NCI-H2107 (cell line): ENCODE results near the gene VWA3B.
"Not testable (repeated sequence)": the region's sequence is repeated elsewhere in the genome, so short reads cannot be mapped to it uniquely, and the experiment has no call there.

Source experiments
- DNase-seq: peaks from one replicate; lab custom pipeline; 2025; lab: John Stamatoyannopoulos, UW

VWA3B gene

GRCh38 chr2:98086491-98087446, at the start of gene VWA3B:
VWA3B (plus strand) TSS chr2:98087167; CDS start chr2:98093093, 5,926 bp downstream.
- DNase-seq = no peak

GRCh38 chr2:98037206-98037605, 49.8 kb upstream of the VWA3B start:
- no peak for DNase-seq

- DNase-seq = no peak
Observed at GRCh38 chr2:98037666-98038336, 49.2 kb upstream of the VWA3B start.

GRCh38 chr2:98039085-98039756, 47.7 kb upstream of the VWA3B start:
- no peak for DNase-seq

- no peak for DNase-seq
Observed at GRCh38 chr2:98040331-98040939, 46.5 kb upstream of the VWA3B start.

- DNase-seq = no peak
Observed at GRCh38 chr2:98043101-98043500, 43.9 kb upstream of the VWA3B start.

GRCh38 chr2:98044730-98045129, 42.2 kb upstream of the VWA3B start:
- DNase-seq = not testable (repeated sequence)

- DNase-seq = no peak
Observed at GRCh38 chr2:98050070-98050469, 36.9 kb upstream of the VWA3B start.

GRCh38 chr2:98058191-98058975, 28.6 kb upstream of the VWA3B start:
- no peak for DNase-seq

GRCh38 chr2:98060277-98060676, 26.7 kb upstream of the VWA3B start:
- no peak for DNase-seq

GRCh38 chr2:98063291-98063854, 23.6 kb upstream of the VWA3B start:
- no peak for DNase-seq

GRCh38 chr2:98065808-98066207, 21.2 kb upstream of the VWA3B start:
- DNase-seq = no peak

- no peak for DNase-seq
Observed at GRCh38 chr2:98067160-98067559, 19.8 kb upstream of the VWA3B start.

GRCh38 chr2:98070081-98070480, 16.9 kb upstream of the VWA3B start:
- no peak for DNase-seq

- DNase-seq = no peak
Observed at GRCh38 chr2:98072442-98072841, 14.5 kb upstream of the VWA3B start.

GRCh38 chr2:98078701-98079100, 8.3 kb upstream of the VWA3B start:
- no peak for DNase-seq

- no peak for DNase-seq
Observed at GRCh38 chr2:98084151-98084868, 2.7 kb upstream of the VWA3B start.

- DNase-seq = no peak
Observed at GRCh38 chr2:98084869-98085238, 2.1 kb upstream of the VWA3B start.

- no peak for DNase-seq
Observed at GRCh38 chr2:98085649-98086048, 1.3 kb upstream of the VWA3B start.

- DNase-seq = no peak
Observed at GRCh38 chr2:98087447-98088020, 567 bp downstream of the VWA3B start.
